Endothelial cell of umbilical vein (primary cell): ENCODE measurements around the gene AASDHPPT. TPM values are rescaled to one million over a fixed set of nuclear protein-coding genes. Genes with fewer than 3 reads are reported as not detected.

Source experiments
- BruUV-seq: library from RNA; stranded (reverse); fragments of 400-500 nt; replicated peaks from 2 replicates; lab custom pipeline; 2021; lab: Mats Ljungman, UMichigan
- CTCF ChIA-PET: fragments of 300-600, 350-600 bp; sonication (Branson Sonifier 250); formaldehyde crosslinking; loops from one replicate; lab custom pipeline; 2021; ENCODE audit warnings: antibody characterized with exemption, inconsistent platforms; lab: Charles Lee
- POLR2A ChIA-PET: fragments of 300-600, 350-600 bp; sonication (Branson Sonifier 250); formaldehyde crosslinking; loops from one replicate; lab custom pipeline; 2021; ENCODE audit warnings: antibody characterized with exemption, inconsistent platforms; lab: Charles Lee
- DNase-seq: peaks from one replicate; pipeline ENCODE4 v3.0.0-alpha.2; 2011; ENCODE audit warnings: low read depth, low spot score
- FAIRE-seq: peaks from 2 replicates; lab custom pipeline; 2011; peaks lifted over from hg19 to GRCh38; lab: Jason Lieb, UNC
- H2AFZ ChIP-seq: 2 replicates; pipeline ENCODE4 v1.6.0; 2012; ENCODE audit warnings: low read depth, low read length, control low read depth, inconsistent platforms
- H3K27ac ChIP-seq: 2 replicates; pipeline ENCODE4 v1.5.1; 2011; ENCODE audit warnings: low read depth, mild to moderate bottlenecking, control low read depth, low read length, moderate library complexity; ENCODE audit not compliant: insufficient read depth
- H3K27me3 ChIP-seq, 2 experiments: 2 replicates each; pipeline versions ENCODE4 v1.6.0 to v1.6.1; 2011; ENCODE audit warnings: low read length in 2 of 2, mixed read lengths in 1 of 2; ENCODE audit not compliant: control insufficient read depth in 2 of 2, insufficient read depth in 2 of 2
- H3K36me3 ChIP-seq, 2 experiments: 2 replicates in 1 of 2; 3 replicates in 1 of 2; pipeline ENCODE4 v1.5.1; 2011; ENCODE audit warnings: low read length in 2 of 2, mild to moderate bottlenecking in 1 of 2, moderate library complexity in 1 of 2; ENCODE audit not compliant: control insufficient read depth in 2 of 2, insufficient read depth in 2 of 2; ENCODE audit errors: extremely low read depth in 1 of 2
- H3K4me1 ChIP-seq: 3 replicates; pipeline ENCODE4 v1.5.1; 2011; ENCODE audit warnings: mild to moderate bottlenecking, low read length; ENCODE audit not compliant: control insufficient read depth, insufficient read depth; ENCODE audit errors: extremely low read depth
- H3K4me2 ChIP-seq: 2 replicates; pipeline ENCODE4 v1.6.1; 2011; ENCODE audit warnings: low read length, control low read depth, mixed read lengths; ENCODE audit not compliant: insufficient read depth
- H3K4me3 ChIP-seq, 3 experiments: fragments of 200-600 bp in 1 of 3; sonication (generic), shearing (Covaris generic) in 1 of 3; replicated peaks in 1 of 3; 2 replicates each; pipeline ENCODE4 v1.5.1; 2011 to 2016; ENCODE audit warnings: control low read depth in 3 of 3, low read length in 3 of 3, mild to moderate bottlenecking in 2 of 3, inconsistent platforms in 1 of 3, low read depth in 1 of 3, moderate library complexity in 1 of 3; ENCODE audit not compliant: insufficient read depth in 1 of 3
- H3K79me2 ChIP-seq: 2 replicates; pipeline ENCODE4 v1.6.0; 2012; ENCODE audit warnings: low read length, inconsistent platforms; ENCODE audit not compliant: control insufficient read depth, insufficient read depth
- H3K9ac ChIP-seq: replicated peaks from 2 replicates; pipeline ENCODE3; 2011; ENCODE audit warnings: low read length, control low read depth; ENCODE audit not compliant: insufficient read depth; ENCODE audit errors: extremely low read depth
- H3K9me1 ChIP-seq: replicated peaks from 3 replicates; pipeline ENCODE4 v1.6.0; 2011; ENCODE audit warnings: mild to moderate bottlenecking, low read length; ENCODE audit not compliant: control insufficient read depth, insufficient read depth; ENCODE audit errors: extremely low read depth
- H3K9me3 ChIP-seq: replicated peaks from 2 replicates; pipeline ENCODE4 v1.5.1; 2012; ENCODE audit warnings: low read length, inconsistent platforms; ENCODE audit not compliant: control insufficient read depth, insufficient read depth
- H4K20me1 ChIP-seq: replicated peaks from 2 replicates; pipeline ENCODE3; 2011; ENCODE audit warnings: mild to moderate bottlenecking, low read length; ENCODE audit not compliant: control insufficient read depth, insufficient read depth; ENCODE audit errors: extremely low read depth
- EZH2 ChIP-seq: IDR thresholded peaks from 2 replicates; pipeline ENCODE4 v1.6.1; 2012; ENCODE audit warnings: borderline replicate concordance, low read depth, mild to moderate bottlenecking, moderate library complexity, low read length, inconsistent platforms; ENCODE audit not compliant: severe bottlenecking
- FOS ChIP-seq: IDR thresholded peaks from 2 replicates; pipeline ENCODE4 v1.6.1; 2011; ENCODE audit warnings: mild to moderate bottlenecking, low read length, moderate library complexity, borderline replicate concordance; ENCODE audit not compliant: insufficient read depth
- GATA2 ChIP-seq: IDR thresholded peaks from 2 replicates; pipeline ENCODE4 v1.7.0; 2011; ENCODE audit warnings: low read depth, mild to moderate bottlenecking, moderate library complexity, mixed read lengths, low read length; ENCODE audit not compliant: insufficient read length, insufficient read depth
- JUN ChIP-seq: IDR thresholded peaks from 2 replicates; pipeline ENCODE4 v1.6.1; 2011; ENCODE audit warnings: borderline replicate concordance, low read depth; ENCODE audit not compliant: insufficient read length, insufficient read depth
- MYC ChIP-seq: IDR thresholded peaks from one replicate; pipeline ENCODE4 v1.6.1; 2011; ENCODE audit warnings: mild to moderate bottlenecking, low read depth, low read length
- POLR2A ChIP-seq: IDR thresholded peaks from 2 replicates; pipeline ENCODE4 v1.6.1; 2012; ENCODE audit warnings: low read depth, mild to moderate bottlenecking, control low read depth, low read length
- POLR2AphosphoS5 ChIP-seq: IDR thresholded peaks from 2 replicates; pipeline ENCODE4 v1.6.1; 2012; ENCODE audit warnings: low read depth, mild to moderate bottlenecking, control low read depth, low read length, moderate library complexity; ENCODE audit not compliant: insufficient read depth
- dilution Hi-C: fragments of 300-500 bp; cut with MboI; formaldehyde crosslinking; loops from one replicate; pipeline ENCODE4 v1.15.0; 2019; ENCODE audit warnings: low sequenced_read_pairs; ENCODE audit not compliant: extremely low pct_ligation_motif_present
- intact Hi-C: fragments of 100-400 bp; cut with micrococcal nuclease; formaldehyde crosslinking; loops from one replicate; pipeline ENCODE4 v1.10.0; 2022
- polyA plus RNA-seq, 4 experiments: library from polyadenylated mRNA; depleted of rRNA in 3 of 4; stranded (reverse) in 3 of 4; unstranded in 1 of 4; fragments of >200 nt; gene quantifications; 2 replicates each; pipeline versions ENCODE4 v1.2.1 to v1.2.3, GENCODE V29; 2011 to 2012; ENCODE audit warnings: missing spikeins in 1 of 4
- total RNA-seq: library from RNA; stranded (reverse); gene quantifications from 2 replicates; pipeline ENCODE4 v1.2.3, GENCODE V29; 2021
- TF ChIP-seq, protein P1 (sequence below): IDR thresholded peaks from 2 replicates; pipeline ENCODE4 v1.6.1; 2011; ENCODE audit not compliant: insufficient read depth, insufficient read length
- TF ChIP-seq, protein P2 (sequence below), 2 donors: IDR thresholded peaks; 1 replicate in 1 of 2; 2 replicates in 1 of 2; pipeline ENCODE4 v1.5.1; 2011; ENCODE audit warnings: low read length in 2 of 2, mild to moderate bottlenecking in 2 of 2, moderate library complexity in 2 of 2, control low read depth in 1 of 2, inconsistent platforms in 1 of 2, low read depth in 1 of 2; ENCODE audit not compliant: insufficient read depth in 1 of 2; ENCODE audit errors: extremely low read depth in 1 of 2

Gene AASDHPPT
- total and polyA plus RNA-seq, 2 donors (not counting 3 experiments of a cell fraction or from before 2014, with no cell fraction given) = 14.3 to 34.2 TPM

GRCh38 chr11:106061954-106062949 is 15.2 kb upstream of the AASDHPPT start:
- Histone ChIP-seq H3K27me3 (no peaks in the 10 kb centered on the region), H3K9me3 (no peaks in the 10 kb centered on the region), H3K4me3 (no peak overlapping the region), H3K4me1 (no peaks in the 10 kb centered on the region), H4K20me1 (no peaks in the 10 kb centered on the region), H3K4me2 (no peak overlapping the region), H3K9ac (no peak overlapping the region), H3K27ac (no peak overlapping the region), H2AFZ (no peak overlapping the region), H3K36me3 (no peaks in the 10 kb centered on the region), H3K79me2 (no peaks in the 10 kb centered on the region), H3K9me1 (no peaks in the 10 kb centered on the region)
- ChIA-PET CTCF (interaction anchor here (1.5 kb wide), 1 partner anchor 15 kb away, joined by 5 read pairs; the partner anchor contains the start of genes AASDHPPT and KBTBD3), POLR2A (interaction anchor here (0.6 kb wide), 1 partner anchor 11 kb away, joined by 4 read pairs; no protein-coding TSS in a partner anchor)
- FAIRE-seq (no peak), DNase-seq (no peak)
- intact Hi-C loops = no loop called here
- TF ChIP-seq, protein P1, sequence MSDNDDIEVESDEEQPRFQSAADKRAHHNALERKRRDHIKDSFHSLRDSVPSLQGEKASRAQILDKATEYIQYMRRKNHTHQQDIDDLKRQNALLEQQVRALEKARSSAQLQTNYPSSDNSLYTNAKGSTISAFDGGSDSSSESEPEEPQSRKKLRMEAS = no peak
- TF ChIP-seq FOS (no peak), GATA2 (no peak), JUN (no peak), POLR2AphosphoS5 (no peak), MYC (no peak), EZH2 (no peak), POLR2A (no peak)
- TF ChIP-seq, protein P2, sequence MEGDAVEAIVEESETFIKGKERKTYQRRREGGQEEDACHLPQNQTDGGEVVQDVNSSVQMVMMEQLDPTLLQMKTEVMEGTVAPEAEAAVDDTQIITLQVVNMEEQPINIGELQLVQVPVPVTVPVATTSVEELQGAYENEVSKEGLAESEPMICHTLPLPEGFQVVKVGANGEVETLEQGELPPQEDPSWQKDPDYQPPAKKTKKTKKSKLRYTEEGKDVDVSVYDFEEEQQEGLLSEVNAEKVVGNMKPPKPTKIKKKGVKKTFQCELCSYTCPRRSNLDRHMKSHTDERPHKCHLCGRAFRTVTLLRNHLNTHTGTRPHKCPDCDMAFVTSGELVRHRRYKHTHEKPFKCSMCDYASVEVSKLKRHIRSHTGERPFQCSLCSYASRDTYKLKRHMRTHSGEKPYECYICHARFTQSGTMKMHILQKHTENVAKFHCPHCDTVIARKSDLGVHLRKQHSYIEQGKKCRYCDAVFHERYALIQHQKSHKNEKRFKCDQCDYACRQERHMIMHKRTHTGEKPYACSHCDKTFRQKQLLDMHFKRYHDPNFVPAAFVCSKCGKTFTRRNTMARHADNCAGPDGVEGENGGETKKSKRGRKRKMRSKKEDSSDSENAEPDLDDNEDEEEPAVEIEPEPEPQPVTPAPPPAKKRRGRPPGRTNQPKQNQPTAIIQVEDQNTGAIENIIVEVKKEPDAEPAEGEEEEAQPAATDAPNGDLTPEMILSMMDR (IDR thresholded peaks at IDR 0.05; ENCODE audit: extremely low read depth in 1 of 2, insufficient read depth in 1 of 2, low read depth in 1 of 2, low read length in 2 of 2) = no peak
- no TSS peak for BruUV-seq
- dilution Hi-C loops = no loop called here
